ENCODE results near the gene STAG3. TPM values are rescaled to one million over a fixed set of nuclear protein-coding genes. Genes with fewer than 3 reads are reported as not detected.

Gene STAG3
- total and polyA plus RNA-seq, 10 of the 15 experiments (the other 5 are each of a cell fraction or from before 2014, with no cell fraction given): 73.0 to 306 (median 120) TPM

- peak; percentile 57 for TF ChIP-seq HDAC6 (IDR thresholded peaks at IDR 0.05; ENCODE audit: unreplicated experiment)
- no peak for TF ChIP-seq STAT3 (IDR thresholded peaks at IDR 0.05; ENCODE audit: low read depth, low read length)
- peak; percentile 63 for TF ChIP-seq RELA (IDR thresholded peaks at IDR 0.05; ENCODE audit: borderline replicate concordance, partially characterized antibody)
- peak; percentile 56; the same call in 1 of the 2 replicates for TF ChIP-seq CHD2 (IDR thresholded peaks at IDR 0.05; ENCODE audit: borderline replicate concordance, low read depth, low read length)
- TF ChIP-seq PML (IDR thresholded peaks at IDR 0.05; ENCODE audit: low read length): peak; percentile 81
- TF ChIP-seq HCFC1 (IDR thresholded peaks at IDR 0.05; ENCODE audit: low read length): peak; percentile 49
- no peak for TF ChIP-seq POLR2AphosphoS2 (IDR thresholded peaks at IDR 0.05; ENCODE audit: low read depth, low read length)
- peak; percentile 34 for TF ChIP-seq ELK1 (IDR thresholded peaks at IDR 0.05; ENCODE audit: low read depth, low read length)
- TF ChIP-seq ZBTB40 (IDR thresholded peaks at IDR 0.05; ENCODE audit: borderline replicate concordance): peak; percentile 85; the same call in 1 of the 2 replicates
- no peak for TF ChIP-seq EZH2 (IDR thresholded peaks at IDR 0.05; ENCODE audit: borderline replicate concordance, control insufficient read depth, low read depth, low read length)
- 0 out of 4 replicates have a peak, but pooled peaks of 1 of the 2 experiments have one; percentile 19 for TF ChIP-seq SRF (IDR thresholded peaks at IDR 0.05; ENCODE audit: low read depth in 2 of 2, low read length in 2 of 2)
- no peak for TF ChIP-seq CBX5 (IDR thresholded peaks at IDR 0.05; ENCODE audit: low read depth)
- no peak for TF ChIP-seq REST (IDR thresholded peaks at IDR 0.05; ENCODE audit: low read depth, low read length)
- no peak for TF ChIP-seq CHD1 (IDR thresholded peaks at IDR 0.05; ENCODE audit: low read depth, low read length)
- peak; percentile 30; the same call in 1 of the 2 replicates for TF ChIP-seq MTA2 (IDR thresholded peaks at IDR 0.05; ENCODE audit: low read depth)
- peak; percentile 31; the same call in 1 of the 2 replicates for TF ChIP-seq SMAD5 (IDR thresholded peaks at IDR 0.05; ENCODE audit: low read depth)
- no peak for TF ChIP-seq ZNF24 (IDR thresholded peaks at IDR 0.05)
- no peak for TF ChIP-seq ZNF207 (IDR thresholded peaks at IDR 0.05; ENCODE audit: borderline replicate concordance)
- peak; percentile 32; the same call in 1 of the 2 replicates for TF ChIP-seq CREB1 (IDR thresholded peaks at IDR 0.05; ENCODE audit: low read depth)
- no peak for TF ChIP-seq KDM1A (IDR thresholded peaks at IDR 0.05; ENCODE audit: borderline replicate concordance)
- no peak for TF ChIP-seq BRCA1 (IDR thresholded peaks at IDR 0.05; ENCODE audit: low read depth, low read length)
- TF ChIP-seq RAD51 (IDR thresholded peaks at IDR 0.05): no peak
These were observed 19.3 kb upstream of the STAG3 start, which contains the start of gene TRAPPC14 (continued) for GRCh38 chr7:100158229-100159098.
